MM.1S (cell line): Measurements from ENCODE around the gene PLD4.

ENCODE experiments used
- EZH2 ChIP-seq: fragments of 300-600 bp; sonication (generic); optimal IDR thresholded peaks from 2 replicates; pipeline ENCODE3; 2017; ENCODE audit warnings: low read depth, mild to moderate bottlenecking, antibody characterized with exemption, low read length, mixed read lengths
- EZH2phosphoT487 ChIP-seq: fragments of 300-600 bp; sonication (generic); IDR thresholded peaks from 2 replicates; pipeline ENCODE4 v1.6.1; 2018; ENCODE audit warnings: antibody characterized with exemption, low read length
- TF ChIP-seq, protein P1 (sequence below): fragments of 300-600 bp; sonication (generic); IDR thresholded peaks from 2 replicates; pipeline ENCODE4 v1.5.1; 2016; ENCODE audit warnings: antibody characterized with exemption, low read length, mixed read lengths

DNA sequence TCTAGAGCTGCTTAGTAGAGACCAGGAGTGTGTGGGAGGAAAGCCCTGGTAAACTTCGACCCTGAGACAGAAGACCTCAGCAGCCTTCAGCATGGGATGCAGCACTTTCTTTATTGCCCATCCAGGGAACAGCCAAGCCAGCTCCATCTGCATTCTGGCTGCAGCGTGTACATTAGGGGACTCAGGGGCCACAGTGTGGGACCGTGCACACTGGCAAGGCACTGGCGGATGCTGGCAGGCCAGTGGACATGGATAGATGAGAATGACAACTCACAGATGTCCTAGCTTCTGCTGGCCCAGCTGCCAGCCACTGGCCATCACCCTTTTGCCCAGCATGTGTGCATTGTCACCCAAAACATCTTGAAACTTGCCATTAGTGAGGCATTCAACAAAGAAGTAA lies 12.5 kb downstream of the PLD4 start:
- TF ChIP-seq, protein P1, sequence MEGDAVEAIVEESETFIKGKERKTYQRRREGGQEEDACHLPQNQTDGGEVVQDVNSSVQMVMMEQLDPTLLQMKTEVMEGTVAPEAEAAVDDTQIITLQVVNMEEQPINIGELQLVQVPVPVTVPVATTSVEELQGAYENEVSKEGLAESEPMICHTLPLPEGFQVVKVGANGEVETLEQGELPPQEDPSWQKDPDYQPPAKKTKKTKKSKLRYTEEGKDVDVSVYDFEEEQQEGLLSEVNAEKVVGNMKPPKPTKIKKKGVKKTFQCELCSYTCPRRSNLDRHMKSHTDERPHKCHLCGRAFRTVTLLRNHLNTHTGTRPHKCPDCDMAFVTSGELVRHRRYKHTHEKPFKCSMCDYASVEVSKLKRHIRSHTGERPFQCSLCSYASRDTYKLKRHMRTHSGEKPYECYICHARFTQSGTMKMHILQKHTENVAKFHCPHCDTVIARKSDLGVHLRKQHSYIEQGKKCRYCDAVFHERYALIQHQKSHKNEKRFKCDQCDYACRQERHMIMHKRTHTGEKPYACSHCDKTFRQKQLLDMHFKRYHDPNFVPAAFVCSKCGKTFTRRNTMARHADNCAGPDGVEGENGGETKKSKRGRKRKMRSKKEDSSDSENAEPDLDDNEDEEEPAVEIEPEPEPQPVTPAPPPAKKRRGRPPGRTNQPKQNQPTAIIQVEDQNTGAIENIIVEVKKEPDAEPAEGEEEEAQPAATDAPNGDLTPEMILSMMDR, result no peak
- TF ChIP-seq EZH2phosphoT487 (no peak), EZH2 (no peak)
